Measurements from ENCODE around the gene MCTP1.

MCTP1 gene

GRCh38 chr5:94746731-94747124 is 538.2 kb downstream of the MCTP1 start:
- DNase-seq (ENCODE audit: low read depth), result peak; percentile 75

GRCh38 chr5:94745786-94746730 is 538.8 kb downstream of the MCTP1 start:
- no peak overlapping the region for H3K4me3 ChIP-seq (ENCODE audit: low read depth, low read length)
- DNase-seq (ENCODE audit: low read depth), result peak; percentile 71
- no peak for TF ChIP-seq CTCF (IDR thresholded peaks at IDR 0.05; ENCODE audit: insufficient read depth, low read depth, low read length, missing control alignments)

More at GRCh38 chr5:94746731-94747124, 538.2 kb downstream of the MCTP1 start:
- no peak overlapping the region for H3K4me3 ChIP-seq (ENCODE audit: low read depth, low read length)
- TF ChIP-seq CTCF (IDR thresholded peaks at IDR 0.05; ENCODE audit: insufficient read depth, low read depth, low read length, missing control alignments), result no peak

GRCh38 chr5:94744906-94745305 is 540.0 kb downstream of the MCTP1 start:
- H3K4me3 ChIP-seq (ENCODE audit: low read depth, low read length), result no peak overlapping the region
- DNase-seq (ENCODE audit: low read depth), result peak; percentile 27
- no peak for TF ChIP-seq CTCF (IDR thresholded peaks at IDR 0.05; ENCODE audit: insufficient read depth, low read depth, low read length, missing control alignments)

GRCh38 chr5:94742852-94743251 is 542.0 kb downstream of the MCTP1 start:
- TF ChIP-seq CTCF (IDR thresholded peaks at IDR 0.05; ENCODE audit: insufficient read depth, low read depth, low read length, missing control alignments), result no peak
- no peak overlapping the region for H3K4me3 ChIP-seq (ENCODE audit: low read depth, low read length)
- DNase-seq (ENCODE audit: low read depth), result no peak

GRCh38 chr5:94740286-94740685 is 544.6 kb downstream of the MCTP1 start:
- H3K4me3 ChIP-seq (ENCODE audit: low read depth, low read length), result no peak overlapping the region
- no peak for DNase-seq (ENCODE audit: low read depth)
- no peak for TF ChIP-seq CTCF (IDR thresholded peaks at IDR 0.05; ENCODE audit: insufficient read depth, low read depth, low read length, missing control alignments)

- no peak for TF ChIP-seq CTCF (IDR thresholded peaks at IDR 0.05; ENCODE audit: insufficient read depth, low read depth, low read length, missing control alignments)
- no peak for DNase-seq (ENCODE audit: low read depth)
- H3K4me3 ChIP-seq (ENCODE audit: low read depth, low read length), result no peak overlapping the region
These were observed 548.4 kb downstream of the MCTP1 start for GRCh38 chr5:94736498-94736897.
